ENCODE results near the gene PPP1R3E. TPM values are rescaled to one million over a fixed set of nuclear protein-coding genes. Genes with fewer than 3 reads are reported as not detected.

Gene PPP1R3E
- total RNA-seq, 1 donor from 2014 or later = 10.8 TPM

GRCh38 chr14:23306412-23307145, 3.9 kb upstream of the PPP1R3E start, which contains the start of gene BCL2L2:
BCL2L2 (plus strand) TSS chr14:23306833; CDS start chr14:23307768, 935 bp downstream.
- no peak for TF ChIP-seq CTCF (IDR thresholded peaks at IDR 0.05; ENCODE audit: partially characterized antibody, unreplicated experiment)
- peak; percentile 92 for DNase-seq
- Mint-ChIP-seq H3K27ac (ENCODE audit: unreplicated experiment) (peak within 1 kb of the TSS; percentile 94), H3K27me3 (ENCODE audit: unreplicated experiment) (peaks cover 15% of the 10 kb centered on the region), H3K36me3 (ENCODE audit: unreplicated experiment) (no peaks in the 10 kb centered on the region), H3K9me3 (ENCODE audit: unreplicated experiment) (peaks cover 9% of the 10 kb centered on the region), H3K4me1 (ENCODE audit: low read depth, unreplicated experiment) (peaks cover 8% of the 10 kb centered on the region), H3K4me3 (ENCODE audit: unreplicated experiment) (peak within 1 kb of the TSS; percentile 97)

- H3K27ac Mint-ChIP-seq (ENCODE audit: unreplicated experiment) = peak overlapping the region; percentile 87
- peaks cover 19% of the 10 kb centered on the region for H3K27me3 Mint-ChIP-seq (ENCODE audit: unreplicated experiment)
- no peak for DNase-seq
These were observed 730 bp downstream of the PPP1R3E start for GRCh38 chr14:23301969-23302289.

GRCh38 chr14:23301288-23301968, 1.2 kb downstream of the PPP1R3E start:
- H3K27me3 Mint-ChIP-seq (ENCODE audit: unreplicated experiment) = peaks cover 20% of the 10 kb centered on the region
- H3K27ac Mint-ChIP-seq (ENCODE audit: unreplicated experiment) = peak overlapping the region; percentile 97
- H3K9me3 Mint-ChIP-seq (ENCODE audit: unreplicated experiment) = peaks cover 20% of the 10 kb centered on the region
- peak; percentile 67 for TF ChIP-seq CTCF (IDR thresholded peaks at IDR 0.05; ENCODE audit: partially characterized antibody, unreplicated experiment)
- DNase-seq = peak; percentile 98
- H3K4me3 Mint-ChIP-seq (ENCODE audit: unreplicated experiment) = peak overlapping the region; percentile 94
- peaks cover 4% of the 10 kb centered on the region for H3K4me1 Mint-ChIP-seq (ENCODE audit: low read depth, unreplicated experiment)
- H3K36me3 Mint-ChIP-seq (ENCODE audit: unreplicated experiment) = peaks cover 9% of the 10 kb centered on the region

More at GRCh38 chr14:23301969-23302289, 730 bp downstream of the PPP1R3E start:
- no peak for TF ChIP-seq CTCF (IDR thresholded peaks at IDR 0.05; ENCODE audit: partially characterized antibody, unreplicated experiment)
- Mint-ChIP-seq H3K9me3 (ENCODE audit: unreplicated experiment) (peaks cover 20% of the 10 kb centered on the region), H3K4me1 (ENCODE audit: low read depth, unreplicated experiment) (peaks cover 4% of the 10 kb centered on the region), H3K36me3 (ENCODE audit: unreplicated experiment) (peaks cover 4% of the 10 kb centered on the region), H3K4me3 (ENCODE audit: unreplicated experiment) (peak overlapping the region; percentile 81)

- H3K27ac Mint-ChIP-seq (ENCODE audit: unreplicated experiment) = peak overlapping the region; percentile 97
- peaks cover 4% of the 10 kb centered on the region for H3K4me1 Mint-ChIP-seq (ENCODE audit: low read depth, unreplicated experiment)
- H3K36me3 Mint-ChIP-seq (ENCODE audit: unreplicated experiment) = peaks cover 9% of the 10 kb centered on the region
- peaks cover 20% of the 10 kb centered on the region for H3K27me3 Mint-ChIP-seq (ENCODE audit: unreplicated experiment)
- TF ChIP-seq CTCF (IDR thresholded peaks at IDR 0.05; ENCODE audit: partially characterized antibody, unreplicated experiment) = no peak
- H3K4me3 Mint-ChIP-seq (ENCODE audit: unreplicated experiment) = peak overlapping the region; percentile 94
- peak; percentile 31 for DNase-seq
- H3K9me3 Mint-ChIP-seq (ENCODE audit: unreplicated experiment) = peaks cover 19% of the 10 kb centered on the region
These were observed 1.9 kb downstream of the PPP1R3E start for GRCh38 chr14:23300687-23301223.
